H9 (cell line): ENCODE data around the gene GCK. TPM values are rescaled to one million over a fixed set of nuclear protein-coding genes. Genes with fewer than 3 reads are reported as not detected.

Experiments
- DNase-seq: peaks from one replicate; pipeline ENCODE4 v3.0.0-alpha.2; 2017
- H2AFZ ChIP-seq: one replicate; pipeline ENCODE4 v1.6.1; 2013; ENCODE audit warnings: mild to moderate bottlenecking, low read length, control low read depth, moderate library complexity
- H2AK5ac ChIP-seq: 2 replicates; pipeline ENCODE4 v1.6.1; 2013; ENCODE audit warnings: low read length, control low read depth, mixed read lengths; ENCODE audit not compliant: insufficient read length
- H2BK120ac ChIP-seq: one replicate; pipeline ENCODE4 v1.6.1; 2013; ENCODE audit warnings: low read depth, mild to moderate bottlenecking, low read length, control low read depth, inconsistent platforms; ENCODE audit not compliant: poor library complexity, severe bottlenecking
- H2BK12ac ChIP-seq: 2 replicates; pipeline ENCODE4 v1.6.1; 2013; ENCODE audit warnings: low read length, control low read depth, mixed read lengths, low read depth; ENCODE audit not compliant: insufficient read length
- H2BK15ac ChIP-seq: 2 replicates; pipeline ENCODE4 v1.6.1; 2013; ENCODE audit warnings: low read depth, low read length, control low read depth
- H2BK20ac ChIP-seq: one replicate; pipeline ENCODE4 v1.6.1; 2013; ENCODE audit warnings: low read depth, mild to moderate bottlenecking, low read length, control low read depth, inconsistent platforms; ENCODE audit not compliant: poor library complexity, severe bottlenecking
- H2BK5ac ChIP-seq: 2 replicates; pipeline ENCODE4 v1.6.1; 2013; ENCODE audit warnings: low read length, control low read depth, mixed read lengths; ENCODE audit not compliant: insufficient read length
- H3K14ac ChIP-seq: 2 replicates; pipeline ENCODE4 v1.6.1; 2013; ENCODE audit warnings: low read length, control low read depth; ENCODE audit not compliant: insufficient read depth
- H3K18ac ChIP-seq: 2 replicates; pipeline ENCODE4 v1.6.1; 2013; ENCODE audit warnings: low read depth, mild to moderate bottlenecking, mixed read lengths, low read length, control low read depth; ENCODE audit not compliant: insufficient read length
- H3K23ac ChIP-seq: 2 replicates; pipeline ENCODE4 v1.6.1; 2013; ENCODE audit warnings: low read length, control low read depth, mixed read lengths, low read depth; ENCODE audit not compliant: insufficient read length
- H3K23me2 ChIP-seq: 2 replicates; pipeline ENCODE4 v1.6.1; 2013; ENCODE audit warnings: low read depth, mild to moderate bottlenecking, mixed read lengths, low read length, control low read depth; ENCODE audit not compliant: insufficient read length, poor library complexity, severe bottlenecking
- H3K27ac ChIP-seq: 2 replicates; pipeline ENCODE4 v1.5.1; 2013; ENCODE audit warnings: low read length, control low read depth, mixed read lengths, low read depth; ENCODE audit not compliant: insufficient read length
- H3K27me3 ChIP-seq: 2 replicates; pipeline ENCODE4 v1.6.1; 2013; ENCODE audit warnings: low read length, control low read depth, inconsistent platforms; ENCODE audit not compliant: insufficient read depth
- H3K4ac ChIP-seq: 2 replicates; pipeline ENCODE4 v1.6.1; 2013; ENCODE audit warnings: low read depth, mild to moderate bottlenecking, control low read depth, inconsistent platforms, low read length, moderate library complexity
- H3K4me1 ChIP-seq: 2 replicates; pipeline ENCODE4 v1.6.1; 2013; ENCODE audit warnings: low read length, control low read depth, inconsistent platforms; ENCODE audit not compliant: insufficient read depth
- H3K4me2 ChIP-seq: 2 replicates; pipeline ENCODE4 v1.6.1; 2013; ENCODE audit warnings: low read length, control low read depth, mixed read lengths; ENCODE audit not compliant: insufficient read length, insufficient read depth
- H3K56ac ChIP-seq: 2 replicates; pipeline ENCODE4 v1.6.1; 2013; ENCODE audit warnings: low read depth, mild to moderate bottlenecking, mixed read lengths, low read length, control low read depth; ENCODE audit not compliant: insufficient read length
- H3K79me1 ChIP-seq: 2 replicates; pipeline ENCODE4 v1.6.1; 2013; ENCODE audit warnings: low read depth, mild to moderate bottlenecking, moderate library complexity, low read length, control low read depth, inconsistent platforms; ENCODE audit not compliant: insufficient read depth, poor library complexity, severe bottlenecking
- H3K79me2 ChIP-seq: 2 replicates; pipeline ENCODE4 v1.6.1; 2013; ENCODE audit warnings: low read length, control low read depth, inconsistent platforms; ENCODE audit not compliant: insufficient read depth
- H3K9ac ChIP-seq: 2 replicates; pipeline ENCODE4 v1.6.1; 2013; ENCODE audit warnings: low read length, control low read depth, mixed read lengths; ENCODE audit not compliant: insufficient read length; ENCODE audit errors: extremely low read depth
- H3K9me3 ChIP-seq: one replicate; pipeline ENCODE4 v1.6.1; 2013; ENCODE audit warnings: low read depth, low read length, inconsistent platforms; ENCODE audit not compliant: control insufficient read depth
- H3T11ph ChIP-seq: one replicate; pipeline ENCODE4 v1.6.1; 2013; ENCODE audit warnings: mild to moderate bottlenecking, low read length, control low read depth, inconsistent platforms
- H4K20me1 ChIP-seq: one replicate; pipeline ENCODE4 v1.6.1; 2013; ENCODE audit not compliant: control insufficient read depth, insufficient read length, insufficient read depth
- H4K5ac ChIP-seq: 2 replicates; pipeline ENCODE4 v1.6.1; 2013; ENCODE audit warnings: low read depth, mild to moderate bottlenecking, mixed read lengths, low read length, control low read depth; ENCODE audit not compliant: insufficient read length
- H4K8ac ChIP-seq: replicated peaks from 2 replicates; pipeline ENCODE4 v1.6.1; 2013; ENCODE audit warnings: low read length, control low read depth, mixed read lengths, low read depth; ENCODE audit not compliant: insufficient read length
- H4K91ac ChIP-seq: 2 replicates; pipeline ENCODE4 v1.6.1; 2013; ENCODE audit warnings: low read depth, mild to moderate bottlenecking, moderate library complexity, mixed read lengths, low read length, control low read depth; ENCODE audit not compliant: insufficient read length
- H3K27ac Mint-ChIP-seq, 3 experiments: 2 replicates in 2 of 3; 3 replicates in 1 of 3; pipeline ENCODE4 v1.8.0; 2020 to 2021; ENCODE audit warnings: mixed read lengths in 3 of 3, mild to moderate bottlenecking in 1 of 3, moderate library complexity in 1 of 3
- H3K27me3 Mint-ChIP-seq: 2 replicates; pipeline ENCODE4 v1.8.0; 2021; ENCODE audit warnings: low read depth, mild to moderate bottlenecking, moderate library complexity, mixed read lengths
- H3K36me3 Mint-ChIP-seq, 3 experiments: 2 replicates in 2 of 3; 3 replicates in 1 of 3; pipeline ENCODE4 v1.8.0; 2020 to 2021; ENCODE audit warnings: low read depth in 3 of 3, mixed read lengths in 3 of 3; ENCODE audit not compliant: insufficient read depth in 1 of 3
- H3K4me1 Mint-ChIP-seq, 2 experiments: 2 replicates each; pipeline ENCODE4 v1.8.0; 2020; ENCODE audit warnings: mixed read lengths in 2 of 2
- H3K4me3 Mint-ChIP-seq, 2 experiments: 2 replicates in 1 of 2; 3 replicates in 1 of 2; pipeline ENCODE4 v1.8.0; 2020 to 2021; ENCODE audit warnings: mild to moderate bottlenecking in 2 of 2, mixed read lengths in 2 of 2, moderate library complexity in 1 of 2
- H3K9me3 Mint-ChIP-seq, 2 experiments: 2 replicates in 1 of 2; 3 replicates in 1 of 2; pipeline ENCODE4 v1.8.0; 2020; ENCODE audit warnings: mild to moderate bottlenecking in 2 of 2, mixed read lengths in 2 of 2, moderate library complexity in 1 of 2
- CTCF ChIP-seq: fragments of 200-600 bp; sonication (generic); conservative IDR thresholded peaks from 3 replicates; pipeline ENCODE4 v1.8.0; 2021; ENCODE audit warnings: antibody characterized with exemption, mild to moderate bottlenecking
- WGBS: extraction: QIAGEN DNeasy Blood & Tissue Kit; methylation state at CpG from one replicate; pipeline ENCODE4 v1.1.7; 2013; ENCODE audit warnings: missing lambda C conversion rate, low lambda C conversion rate, mixed read lengths; ENCODE audit not compliant: insufficient read length; ENCODE audit errors: extremely low coverage; 5-methylcytosine and 5-hydroxymethylcytosine counted together
- total RNA-seq: library from RNA; stranded (reverse); gene quantifications from 2 replicates; pipeline ENCODE4 v1.2.1, GENCODE V29; 2021

Gene GCK
- total RNA-seq, 1 experiment from 2014 or later = 0.98 TPM

- Histone ChIP-seq H3T11ph (no peak overlapping the region), H2AFZ (no peak overlapping the region), H3K4me1 (no peaks in the 10 kb centered on the region), H3K56ac (no peak overlapping the region), H3K27me3 (no peaks in the 10 kb centered on the region), H2BK20ac (no peak overlapping the region), H2BK120ac (no peak overlapping the region), H2BK15ac (no peak overlapping the region), H3K23ac (no peak overlapping the region), H3K79me2 (no peaks in the 10 kb centered on the region), H3K9me3 (no peaks in the 10 kb centered on the region), H3K79me1 (no peaks in the 10 kb centered on the region), H4K8ac (no peak overlapping the region), H3K23me2 (no peaks in the 10 kb centered on the region), H3K9ac (no peak overlapping the region), H2BK5ac (no peak overlapping the region), H2AK5ac (no peak overlapping the region), H3K4ac (no peak overlapping the region), H3K4me2 (no peak overlapping the region), H2BK12ac (no peak overlapping the region), H4K20me1 (peaks cover 3% of the 10 kb centered on the region), H3K14ac (no peak overlapping the region), H4K91ac (no peak overlapping the region), H4K5ac (no peak overlapping the region), H3K27ac (no peak overlapping the region), H3K18ac (no peak overlapping the region)
- Mint-ChIP-seq H3K4me1 (peaks cover 9 to 18% of the 10 kb centered on the region in 2 experiments), H3K27ac (peak overlapping the region in 1 of 3 experiments; percentile 35; a peak in 1 of 7 replicates), H3K9me3 (no peaks in the 10 kb centered on the region), H3K36me3 (peaks cover 0 to 1% (median 0%) of the 10 kb centered on the region in 3 experiments; a peak in 1 of 7 replicates), H3K4me3 (no peak overlapping the region), H3K27me3 (no peaks in the 10 kb centered on the region; the same call in 1 of the 2 replicates)
- peak; percentile 44; the same call in 2 of the 3 replicates for TF ChIP-seq CTCF
- WGBS = no CpG with 5 or more reads among the region's 4 CpGs
- DNase-seq = peak; percentile 67
Observed at GRCh38 chr7:44236333-44236728, 47.1 kb upstream of the GCK start.
